Activated naive CD8-positive, alpha-beta T cell treated with anti-CD3 and anti-CD28 coated beads, Interleukin-2, amount 10 ng/mL, durations not matched to agents 7 days and 5 days (primary cell): ENCODE data around the gene MIER2. TPM values are rescaled to one million over a fixed set of nuclear protein-coding genes. Genes with fewer than 3 reads are reported as not detected.

ENCODE experiments used
- ATAC-seq: fragments of 150-1000 bp; cut with Tn5 transposase; one replicate; pipeline ENCODE4 v1.10.0; 2021; ENCODE audit warnings: low read depth, moderate library complexity
- POLR2A ChIA-PET: fragments of 350-600 bp; sonication (Branson Sonifier 250); formaldehyde crosslinking; loops from one replicate; lab custom pipeline; 2021; ENCODE audit warnings: antibody characterized with exemption; lab: Charles Lee
- DNase-seq: peaks from one replicate; pipeline ENCODE4 v3.0.0; 2021
- H3K27ac Mint-ChIP-seq: one replicate; pipeline ENCODE4 v1.8.0; 2022; ENCODE audit warnings: mild to moderate bottlenecking, mixed read lengths
- H3K27me3 Mint-ChIP-seq: one replicate; pipeline ENCODE4 v1.8.0; 2022; ENCODE audit warnings: mild to moderate bottlenecking, moderate library complexity, mixed read lengths
- H3K36me3 Mint-ChIP-seq: one replicate; pipeline ENCODE4 v1.8.0; 2021; ENCODE audit warnings: mild to moderate bottlenecking, mixed read lengths
- H3K4me1 Mint-ChIP-seq: one replicate; pipeline ENCODE4 v1.8.0; 2021; ENCODE audit warnings: mixed read lengths
- H3K4me3 Mint-ChIP-seq: one replicate; pipeline ENCODE4 v1.8.0; 2022; ENCODE audit warnings: mild to moderate bottlenecking, moderate library complexity, mixed read lengths
- H3K9me3 Mint-ChIP-seq: one replicate; pipeline ENCODE4 v1.8.0; 2021; ENCODE audit warnings: mixed read lengths
- total RNA-seq, 2 experiments: library from RNA; stranded (reverse); gene quantifications; one replicate each; pipeline ENCODE4 v1.2.3, GENCODE V29; 2021

MIER2 gene
- total RNA-seq, 2 experiments from 2014 or later = 23.4 to 24.9 TPM

DNA sequence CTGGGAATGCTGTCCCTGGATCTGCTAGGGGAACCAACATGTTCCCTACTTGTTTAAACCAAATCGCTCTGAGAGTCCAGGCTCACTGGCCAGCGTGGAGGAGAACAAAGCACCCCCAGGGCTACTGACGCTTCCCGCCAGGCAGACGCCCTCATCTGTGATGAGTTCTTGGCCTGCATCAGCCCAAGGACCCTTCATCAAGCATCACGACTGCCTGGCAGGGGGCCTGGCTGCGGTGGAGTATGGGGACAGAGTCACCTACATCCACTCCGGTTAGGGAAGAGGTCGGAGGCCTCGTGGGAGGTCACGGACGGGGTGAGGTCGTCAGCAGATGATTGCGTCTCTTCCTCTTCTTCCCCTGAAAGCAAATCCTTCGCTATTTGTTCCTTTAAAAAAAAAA lies 17.7 kb downstream of the MIER2 start:
- no peak overlapping the region for H3K4me3 Mint-ChIP-seq
- H3K36me3 Mint-ChIP-seq = peaks cover 56% of the 10 kb centered on the region
- DNase-seq = no peak
- ATAC-seq = no peak
- H3K9me3 Mint-ChIP-seq = peaks cover 8% of the 10 kb centered on the region
- no peaks in the 10 kb centered on the region for H3K4me1 Mint-ChIP-seq
- H3K27ac Mint-ChIP-seq = no peak overlapping the region
- H3K27me3 Mint-ChIP-seq = no peaks in the 10 kb centered on the region
- POLR2A ChIA-PET = no interaction called here

DNA sequence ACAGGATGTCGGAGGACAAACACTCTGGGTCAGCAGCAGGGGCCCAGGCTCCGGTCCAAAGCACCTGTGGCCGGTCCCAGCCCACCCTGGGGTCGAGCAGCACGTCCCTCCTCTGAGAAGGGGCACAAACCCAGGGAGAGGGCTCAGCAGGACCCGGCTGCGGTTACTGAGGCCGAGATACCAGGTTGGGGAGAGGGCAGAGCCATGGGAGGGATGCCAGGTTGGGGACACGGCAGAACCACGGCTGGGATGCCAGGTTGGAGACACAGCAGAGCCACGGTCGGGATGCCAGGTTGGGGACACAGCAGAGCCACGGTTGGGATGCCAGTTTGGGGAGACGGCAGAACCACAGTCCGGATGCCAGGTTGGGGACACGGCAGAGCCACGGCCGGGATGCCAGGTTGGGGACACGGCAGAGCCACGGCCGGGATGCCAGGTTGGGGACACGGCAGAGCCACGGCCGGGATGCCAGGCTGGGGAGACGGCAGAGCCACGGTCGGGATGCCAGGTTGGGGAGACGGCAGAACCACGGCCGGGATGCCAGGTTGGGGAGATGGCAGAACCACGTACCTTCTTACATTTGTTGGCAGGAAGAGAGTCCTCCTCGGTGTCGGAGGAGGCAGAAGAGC lies 18.5 kb downstream of the MIER2 start:
- H3K36me3 Mint-ChIP-seq = peaks cover 55% of the 10 kb centered on the region
- POLR2A ChIA-PET = no interaction called here
- H3K27me3 Mint-ChIP-seq = no peaks in the 10 kb centered on the region
- H3K9me3 Mint-ChIP-seq = peaks cover 8% of the 10 kb centered on the region
- no peak overlapping the region for H3K27ac Mint-ChIP-seq
- H3K4me3 Mint-ChIP-seq = no peak overlapping the region
- no peaks in the 10 kb centered on the region for H3K4me1 Mint-ChIP-seq
- ATAC-seq (no peak), DNase-seq (no peak)

DNA sequence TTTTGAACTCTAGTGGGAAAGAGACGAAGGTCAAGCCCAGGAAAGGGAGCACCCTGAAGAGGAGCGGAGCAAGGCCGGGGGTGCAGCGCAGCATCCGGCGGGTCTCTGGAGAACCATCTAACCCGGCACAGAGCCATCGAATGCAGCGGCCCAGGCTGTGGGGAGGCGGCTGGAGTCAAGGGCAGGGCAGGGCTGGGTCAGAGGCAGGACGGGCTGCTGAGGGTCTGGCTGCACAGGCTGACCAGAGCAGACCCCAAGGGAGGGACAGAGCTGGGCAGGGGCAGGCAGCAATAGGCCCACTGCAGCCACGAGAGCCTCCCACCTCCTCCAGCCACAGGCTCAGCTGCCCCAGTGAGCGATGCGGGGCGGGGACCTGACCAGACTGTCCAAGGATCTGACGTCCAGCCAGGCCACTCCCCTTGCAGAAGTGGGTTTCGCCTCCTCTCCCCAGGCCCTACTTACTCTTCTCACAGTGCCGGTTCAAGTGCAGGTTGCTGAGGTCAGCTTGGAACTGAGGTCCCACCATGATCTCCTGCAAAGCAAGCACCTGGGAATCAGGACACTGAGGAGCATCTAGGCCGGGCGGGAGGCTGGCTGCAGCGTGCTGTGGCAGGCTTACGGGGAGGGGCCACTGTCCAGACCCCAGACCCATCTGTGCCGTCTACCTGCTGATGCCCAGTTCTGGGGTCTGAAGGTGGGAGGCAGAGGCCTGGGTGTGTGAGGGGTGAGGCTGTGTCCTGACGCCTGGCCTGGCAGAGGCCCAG lies 19.2 kb downstream of the MIER2 start:
- Mint-ChIP-seq H3K9me3 (peaks cover 6% of the 10 kb centered on the region), H3K4me3 (no peak overlapping the region), H3K27me3 (no peaks in the 10 kb centered on the region), H3K4me1 (no peaks in the 10 kb centered on the region), H3K36me3 (peaks cover 55% of the 10 kb centered on the region), H3K27ac (no peak overlapping the region)
- no peak for DNase-seq
- ATAC-seq = no peak
- POLR2A ChIA-PET = no interaction called here

DNA sequence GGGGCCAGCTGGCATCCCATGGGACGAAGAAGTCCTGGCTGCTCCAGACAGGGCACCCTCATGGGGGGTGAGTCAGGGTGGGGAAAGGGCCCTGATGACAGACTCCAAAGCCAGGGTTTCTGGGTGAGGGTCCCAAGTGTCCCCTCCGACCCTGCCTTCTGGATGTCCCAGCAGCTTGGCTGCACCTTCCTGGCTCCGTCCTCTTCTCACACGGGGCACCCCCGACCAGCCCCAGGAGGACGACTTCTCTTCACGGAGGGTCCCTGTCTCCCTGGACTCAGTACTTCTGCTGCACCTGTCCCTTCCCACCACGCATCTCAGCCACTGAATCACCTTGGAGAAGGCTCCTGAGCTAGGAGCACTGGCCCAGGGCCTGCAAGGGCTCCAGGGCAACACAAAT lies 19.9 kb downstream of the MIER2 start:
- Mint-ChIP-seq H3K4me1 (no peaks in the 10 kb centered on the region), H3K9me3 (peaks cover 6% of the 10 kb centered on the region), H3K27me3 (no peaks in the 10 kb centered on the region), H3K27ac (no peak overlapping the region), H3K36me3 (peaks cover 55% of the 10 kb centered on the region), H3K4me3 (no peak overlapping the region)
- ATAC-seq = no peak
- DNase-seq = no peak
- POLR2A ChIA-PET = no interaction called here

DNA sequence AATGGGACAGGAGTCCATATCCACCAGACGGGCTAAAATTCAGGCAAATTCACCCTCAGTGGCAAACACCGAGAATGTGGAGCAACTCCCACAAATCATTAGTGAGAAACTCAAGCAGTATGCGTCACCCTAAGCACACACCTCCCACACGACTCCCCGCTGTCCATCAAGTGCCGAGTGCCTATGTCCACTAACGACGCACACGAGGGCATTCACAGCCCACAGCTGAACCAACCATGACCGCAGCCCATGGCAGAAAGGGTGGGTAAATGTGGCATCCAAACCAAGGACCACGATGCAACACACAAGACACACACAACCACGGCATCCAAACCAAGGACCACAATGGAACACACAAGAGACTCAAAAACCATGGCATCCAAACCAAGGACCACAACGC lies 22.0 kb downstream of the MIER2 start:
- no peaks in the 10 kb centered on the region for H3K4me1 Mint-ChIP-seq
- ATAC-seq = no peak
- no peak for DNase-seq
- POLR2A ChIA-PET = no interaction called here
- H3K27me3 Mint-ChIP-seq = no peaks in the 10 kb centered on the region
- peaks cover 4% of the 10 kb centered on the region for H3K9me3 Mint-ChIP-seq
- no peak overlapping the region for H3K27ac Mint-ChIP-seq
- no peak overlapping the region for H3K4me3 Mint-ChIP-seq
- peaks cover 46% of the 10 kb centered on the region for H3K36me3 Mint-ChIP-seq

DNA sequence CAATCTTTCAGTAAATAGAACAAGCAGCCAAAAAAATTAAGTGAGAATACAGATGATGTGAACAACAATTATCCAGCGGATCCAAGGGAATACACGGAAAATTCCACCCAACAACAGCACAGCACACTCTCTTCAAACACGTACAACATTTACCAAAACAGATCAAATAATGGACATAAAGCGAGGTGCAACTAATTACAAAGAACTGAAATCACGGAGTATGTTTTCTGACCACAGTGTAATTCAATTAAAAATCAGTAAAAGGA lies 26.2 kb downstream of the MIER2 start:
- DNase-seq = no peak
- POLR2A ChIA-PET = no interaction called here
- H3K27ac Mint-ChIP-seq = no peak overlapping the region
- H3K36me3 Mint-ChIP-seq = peaks cover 37% of the 10 kb centered on the region
- no peak overlapping the region for H3K4me3 Mint-ChIP-seq
- no peak for ATAC-seq
- H3K9me3 Mint-ChIP-seq = peaks cover 4% of the 10 kb centered on the region
- peaks cover 3% of the 10 kb centered on the region for H3K4me1 Mint-ChIP-seq
- H3K27me3 Mint-ChIP-seq = no peaks in the 10 kb centered on the region

DNA sequence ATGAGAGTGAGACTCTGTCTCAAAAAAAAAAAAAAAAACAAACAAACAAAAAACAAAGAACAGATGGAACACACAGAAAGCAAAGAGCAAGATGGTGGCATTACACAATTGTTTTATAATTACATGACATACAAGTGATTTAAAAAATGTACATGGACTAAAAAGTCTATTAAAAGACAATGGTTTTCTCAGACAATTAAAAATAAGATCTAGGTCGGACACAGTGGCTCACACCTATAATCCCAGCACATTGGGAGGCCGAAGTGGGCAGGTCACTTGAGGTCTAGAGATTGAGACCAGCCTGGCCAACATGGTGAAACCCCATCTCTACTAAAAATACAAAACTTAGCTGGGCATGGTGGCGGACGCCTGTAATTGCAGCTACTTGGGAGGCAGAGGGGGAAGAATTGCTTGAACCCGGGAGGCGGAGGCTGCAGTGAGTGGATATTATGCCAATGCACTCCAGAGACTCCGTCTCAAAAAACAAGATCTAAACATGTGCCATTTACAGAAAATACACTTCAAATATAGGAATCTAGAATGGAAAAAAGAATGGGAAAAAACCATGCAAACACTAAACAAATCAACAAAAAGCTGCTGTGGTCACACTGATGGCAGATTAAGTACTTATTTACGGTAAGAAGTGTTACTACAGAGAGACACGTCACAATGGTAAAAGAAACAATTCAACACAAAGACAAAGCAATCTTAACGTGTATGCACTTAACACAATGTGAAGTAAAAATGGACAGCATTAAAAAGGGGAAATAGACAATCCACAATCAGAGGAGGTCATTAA lies 26.7 kb downstream of the MIER2 start:
- H3K27me3 Mint-ChIP-seq = no peaks in the 10 kb centered on the region
- POLR2A ChIA-PET = no interaction called here
- peaks cover 37% of the 10 kb centered on the region for H3K36me3 Mint-ChIP-seq
- no peak for ATAC-seq
- no peak overlapping the region for H3K27ac Mint-ChIP-seq
- no peak overlapping the region for H3K4me3 Mint-ChIP-seq
- H3K9me3 Mint-ChIP-seq = peaks cover 4% of the 10 kb centered on the region
- DNase-seq = no peak
- peaks cover 3% of the 10 kb centered on the region for H3K4me1 Mint-ChIP-seq

DNA sequence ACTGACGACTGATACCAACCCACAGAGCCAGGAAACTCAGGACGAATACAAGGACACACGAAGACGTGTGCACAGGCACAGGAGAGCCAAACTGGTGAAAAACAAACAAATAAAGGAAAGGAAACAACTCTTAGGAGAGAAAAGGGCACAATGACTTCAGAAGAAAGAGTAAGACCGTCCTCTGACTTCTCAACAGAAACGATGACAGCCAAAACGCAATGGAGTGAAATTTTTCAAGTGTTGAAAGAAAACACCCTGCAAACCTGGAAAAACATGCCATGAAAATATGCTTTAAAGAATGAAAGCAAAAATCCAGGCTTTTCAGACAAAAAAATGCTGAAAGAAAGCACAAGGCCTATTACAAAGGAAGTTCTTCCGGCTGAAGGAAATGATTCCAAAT lies 28.8 kb downstream of the MIER2 start:
- peaks cover 4% of the 10 kb centered on the region for H3K9me3 Mint-ChIP-seq
- no peak overlapping the region for H3K4me3 Mint-ChIP-seq
- DNase-seq (no peak), ATAC-seq (no peak)
- H3K27ac Mint-ChIP-seq = no peak overlapping the region
- peaks cover 3% of the 10 kb centered on the region for H3K4me1 Mint-ChIP-seq
- no peaks in the 10 kb centered on the region for H3K27me3 Mint-ChIP-seq
- POLR2A ChIA-PET = no interaction called here
- peaks cover 30% of the 10 kb centered on the region for H3K36me3 Mint-ChIP-seq

DNA sequence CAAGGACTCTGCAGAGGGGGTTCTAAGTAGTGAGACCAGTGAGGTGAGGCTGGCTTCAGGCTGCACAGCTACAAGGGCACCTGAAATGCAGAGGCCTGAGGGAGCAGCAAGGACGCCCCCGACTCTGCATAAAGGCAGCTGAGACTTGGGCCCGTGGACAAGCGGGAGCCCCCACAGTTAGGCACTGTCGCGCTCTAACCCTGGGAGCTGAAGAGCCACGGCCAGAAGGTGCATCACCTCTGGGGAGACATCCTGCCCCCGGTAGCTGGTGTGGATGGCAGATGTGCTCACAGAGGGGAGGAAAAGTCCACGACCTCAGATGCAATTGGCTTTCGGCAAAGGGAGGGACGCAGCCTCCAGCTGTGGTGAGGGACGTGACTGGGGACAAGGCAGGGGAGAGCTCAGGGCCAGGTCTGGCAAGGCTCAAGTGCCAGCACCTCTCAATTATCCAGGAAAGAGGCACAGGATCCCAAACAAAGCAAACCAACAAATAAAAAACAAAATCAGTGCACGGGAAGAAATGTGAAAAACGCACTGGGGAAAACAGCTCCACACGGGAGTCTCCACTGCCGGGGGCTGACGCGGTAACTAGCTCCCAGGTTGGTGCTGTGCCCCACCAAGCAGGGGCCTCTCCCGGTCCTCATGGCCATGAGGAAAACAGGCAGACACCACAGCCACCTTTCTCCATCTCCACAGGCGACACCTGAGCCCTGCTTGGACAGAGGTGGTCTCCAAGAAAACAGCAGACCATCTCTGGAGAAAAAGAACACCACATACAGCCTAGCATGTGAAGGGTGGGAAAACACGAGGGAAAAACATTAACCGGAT lies 30.4 kb downstream of the MIER2 start:
- peaks cover 20% of the 10 kb centered on the region for H3K36me3 Mint-ChIP-seq
- DNase-seq (no peak), ATAC-seq (no peak)
- H3K9me3 Mint-ChIP-seq = peaks cover 4% of the 10 kb centered on the region
- H3K27me3 Mint-ChIP-seq = no peaks in the 10 kb centered on the region
- peaks cover 3% of the 10 kb centered on the region for H3K4me1 Mint-ChIP-seq
- no peak overlapping the region for H3K27ac Mint-ChIP-seq
- H3K4me3 Mint-ChIP-seq = no peak overlapping the region
- POLR2A ChIA-PET = no interaction called here

DNA sequence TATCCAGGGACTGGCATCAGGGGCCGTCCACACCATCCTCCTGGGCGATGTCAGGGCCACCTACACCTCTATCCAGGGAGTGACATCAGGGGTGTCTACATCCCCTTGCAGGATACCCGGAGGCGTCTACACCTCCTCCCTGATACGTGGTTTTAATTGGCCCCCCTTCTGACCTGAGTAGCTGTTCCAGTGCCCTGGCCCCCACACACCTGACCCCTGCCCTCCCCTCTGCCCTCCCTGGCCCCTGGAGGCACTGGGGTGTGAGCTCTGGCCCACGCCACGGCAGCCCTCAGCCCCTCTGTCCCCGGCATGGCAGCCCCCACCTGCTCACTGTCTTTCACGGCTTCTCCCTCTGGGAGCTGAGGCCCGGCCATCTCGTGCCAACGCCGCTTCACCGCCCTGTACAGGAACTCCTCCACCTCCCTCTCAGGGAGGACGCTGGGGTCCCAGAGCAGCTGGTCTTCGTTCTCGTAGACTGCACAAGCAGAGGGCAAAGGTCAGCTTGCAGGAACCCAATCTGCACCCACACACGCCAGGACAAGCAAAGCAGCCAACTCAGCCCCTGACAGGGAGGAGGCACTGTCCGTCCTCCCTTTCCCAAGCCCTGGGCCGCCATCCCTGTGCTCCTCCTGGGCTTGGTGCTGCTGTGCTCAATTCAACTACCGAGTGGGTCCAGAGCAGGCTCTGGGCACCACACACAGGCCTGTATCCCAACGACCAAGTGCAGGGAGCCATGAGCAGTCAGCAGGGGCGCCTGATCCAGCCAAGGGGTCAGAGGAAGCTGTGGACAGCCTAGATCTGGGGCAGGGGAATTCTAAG lies 31.2 kb downstream of the MIER2 start:
- ATAC-seq = no peak
- Mint-ChIP-seq H3K27me3 (no peaks in the 10 kb centered on the region), H3K27ac (no peak overlapping the region), H3K9me3 (peaks cover 3% of the 10 kb centered on the region), H3K4me1 (peaks cover 3% of the 10 kb centered on the region), H3K36me3 (peaks cover 18% of the 10 kb centered on the region), H3K4me3 (no peak overlapping the region)
- peak; percentile 18 for DNase-seq
- POLR2A ChIA-PET = no interaction called here

DNA sequence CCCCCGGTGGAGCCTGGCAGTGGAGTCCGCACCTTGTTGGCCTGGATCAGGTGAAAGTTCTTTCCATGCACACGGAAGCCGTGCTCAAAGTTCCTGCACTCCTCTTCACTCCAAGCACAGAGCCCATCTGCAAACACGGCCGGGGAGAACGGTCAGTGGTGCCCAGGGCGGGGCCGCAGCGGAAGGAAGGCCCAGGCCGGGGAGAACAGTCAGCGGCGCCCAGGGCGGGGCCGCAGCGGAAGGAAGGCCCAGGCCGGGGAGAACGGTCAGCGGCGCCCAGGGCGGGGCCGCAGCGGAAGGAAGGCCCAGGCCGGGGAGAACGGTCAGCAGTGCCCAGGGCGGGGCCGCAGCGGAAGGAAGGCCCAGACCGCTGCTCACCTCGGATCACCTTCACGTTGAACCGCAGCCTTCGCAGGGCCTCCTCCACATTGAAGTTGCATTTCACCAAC lies 32.8 kb downstream of the MIER2 start:
- Mint-ChIP-seq H3K9me3 (no peaks in the 10 kb centered on the region), H3K36me3 (peaks cover 8% of the 10 kb centered on the region), H3K4me1 (peaks cover 3% of the 10 kb centered on the region), H3K27me3 (no peaks in the 10 kb centered on the region), H3K4me3 (no peak overlapping the region), H3K27ac (no peak overlapping the region)
- DNase-seq (no peak), ATAC-seq (no peak)
- POLR2A ChIA-PET = no interaction called here

DNA sequence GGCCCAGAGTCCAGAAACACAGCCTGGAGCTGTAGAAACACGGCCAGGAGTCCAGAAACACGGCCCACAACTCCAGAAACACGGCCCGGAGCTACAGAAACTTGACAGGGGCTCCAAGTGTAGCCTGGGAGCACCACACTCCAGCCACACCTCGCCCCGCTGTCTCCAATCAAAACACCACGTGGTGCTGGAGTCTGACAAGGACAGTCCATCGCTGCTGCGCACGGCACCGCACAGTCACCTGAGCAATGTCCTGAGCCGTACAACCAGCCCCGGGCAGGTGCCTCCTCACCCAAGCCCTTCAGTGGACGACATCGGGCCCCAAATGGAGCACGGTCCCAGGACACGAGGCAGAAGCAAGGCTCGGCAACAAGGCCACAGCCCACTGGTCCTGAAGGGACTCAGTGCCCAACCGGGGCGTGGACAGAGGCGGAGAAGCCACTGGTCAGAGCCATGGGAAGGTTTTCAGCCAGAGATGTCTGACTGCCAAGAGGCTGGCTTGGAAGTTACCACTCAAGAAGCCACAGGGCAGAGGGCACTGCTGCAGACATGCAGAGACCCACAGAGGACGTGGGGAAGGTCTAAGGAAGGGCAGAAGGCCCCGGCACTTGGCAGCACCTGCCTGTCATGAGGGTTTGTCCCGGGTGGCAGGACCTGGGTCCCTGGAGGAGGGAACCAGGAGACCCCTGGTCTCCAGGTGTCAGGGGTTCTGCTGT lies 33.7 kb downstream of the MIER2 start:
- Mint-ChIP-seq H3K27ac (no peak overlapping the region), H3K9me3 (no peaks in the 10 kb centered on the region), H3K36me3 (peaks cover 5% of the 10 kb centered on the region), H3K4me1 (peaks cover 3% of the 10 kb centered on the region), H3K4me3 (no peak overlapping the region), H3K27me3 (no peaks in the 10 kb centered on the region)
- ATAC-seq (no peak), DNase-seq (no peak)
- POLR2A ChIA-PET = no interaction called here
